IMR-90 (cell line): Measurements from ENCODE around the gene SORL1.

Experiments
- CTCF ChIP-seq: conservative IDR thresholded peaks from 2 replicates; pipeline ENCODE4 v1.5.1; 2012; ENCODE audit warnings: mild to moderate bottlenecking, low read depth, low read length, improper control_type of control experiment
- MXI1 ChIP-seq: IDR thresholded peaks from 2 replicates; pipeline ENCODE4 v1.6.1; 2012; ENCODE audit warnings: low read depth, mild to moderate bottlenecking, low read length, moderate library complexity, borderline replicate concordance
- USF2 ChIP-seq: fragments of 150-350 bp; IDR thresholded peaks from 2 replicates; pipeline ENCODE4 v1.6.1; 2017; ENCODE audit warnings: mild to moderate bottlenecking, antibody characterized with exemption, low read length, low read depth

- TF ChIP-seq USF2 (no peak), MXI1 (no peak), CTCF (no peak)
Observed at GRCh38 chr11:121417607-121418006, 34.5 kb upstream of the SORL1 start.
